GM12892 (cell line): ENCODE measurements around the gene SRRM5.

Source experiments
- DNase-seq: peaks from one replicate; pipeline ENCODE4 v3.0.0; 2011; ENCODE audit not compliant: insufficient read length
- FAIRE-seq: peaks from 2 replicates; lab custom pipeline; 2011; peaks lifted over from hg19 to GRCh38; lab: Jason Lieb, UNC
- POLR2A ChIP-seq: IDR thresholded peaks from 2 replicates; pipeline ENCODE4 v1.6.1; 2011; ENCODE audit warnings: low read depth, low read length, control low read depth
- POLR2AphosphoS5 ChIP-seq: IDR thresholded peaks from 2 replicates; pipeline ENCODE4 v1.6.1; 2011; ENCODE audit warnings: low read depth, low read length, control low read depth
- TAF1 ChIP-seq: IDR thresholded peaks from 2 replicates; pipeline ENCODE4 v1.6.1; 2011; ENCODE audit warnings: low read depth, mild to moderate bottlenecking, control low read depth, low read length, borderline replicate concordance

Gene SRRM5

GRCh38 chr19:43664018-43664417 is 52.1 kb downstream of the SRRM5 start:
- TF ChIP-seq TAF1 (no peak), POLR2A (no peak), POLR2AphosphoS5 (no peak)
- DNase-seq = no peak
- FAIRE-seq = peak; percentile 53
